SK-N-SH (cell line): Measurements from ENCODE around the gene ZNF354C. TPM values are rescaled to one million over a fixed set of nuclear protein-coding genes. Genes with fewer than 3 reads are reported as not detected.

Experiments used
- CTCF ChIA-PET: fragments of 300-600, 350-600 bp; formaldehyde crosslinking; extraction: SDS; loops from one replicate; lab custom pipeline; 2021; lab: Yijun Ruan, JAX
- POLR2A ChIA-PET: fragments of 350-600 bp; sonication (Branson Sonifier 250); formaldehyde crosslinking; extraction: SDS; loops from one replicate; lab custom pipeline; 2020; ENCODE audit warnings: antibody characterized with exemption, inconsistent platforms; lab: Yijun Ruan, JAX
- DNase-seq: peaks from one replicate; pipeline ENCODE4 v3.0.0; 2012
- H2AFZ ChIP-seq: fragments of 200-600 bp; sonication (generic); 2 replicates; pipeline ENCODE4 v1.8.1; 2016; ENCODE audit warnings: antibody characterized with exemption, mild to moderate bottlenecking, low read depth
- H3F3A ChIP-seq: fragments of 200-600 bp; sonication (generic); replicated peaks from 2 replicates; pipeline ENCODE3; 2016; ENCODE audit warnings: antibody characterized with exemption, mild to moderate bottlenecking; ENCODE audit not compliant: insufficient read depth
- H3K27ac ChIP-seq, 2 experiments: fragments of 200-500 bp in 1 of 2; fragments of 200-600 bp in 1 of 2; sonication (Bioruptor generic) in 1 of 2; sonication (generic), shearing (Covaris generic) in 1 of 2; 2 replicates each; pipeline versions ENCODE4 v1.5.1 to v1.6.1; 2014 to 2016; ENCODE audit warnings: low read depth in 2 of 2, inconsistent platforms in 1 of 2, low read length in 1 of 2, mild to moderate bottlenecking in 1 of 2, mixed read lengths in 1 of 2
- H3K27me3 ChIP-seq: fragments of 200-600 bp; sonication (generic), shearing (Covaris generic); 2 replicates; pipeline ENCODE4 v1.6.1; 2016; ENCODE audit warnings: mixed run types; ENCODE audit not compliant: insufficient read depth
- H3K36me3 ChIP-seq, 2 experiments: fragments of 200-500 bp in 1 of 2; fragments of 200-600 bp in 1 of 2; sonication (Bioruptor generic) in 1 of 2; sonication (generic) in 1 of 2; replicated peaks in 1 of 2; 2 replicates each; pipeline versions ENCODE3 to v1.5.1; 2014 to 2016; ENCODE audit warnings: low read length in 1 of 2, mild to moderate bottlenecking in 1 of 2; ENCODE audit not compliant: insufficient read depth in 2 of 2, control insufficient read depth in 1 of 2
- H3K4me1 ChIP-seq, 2 experiments: fragments of 200-500 bp in 1 of 2; fragments of 200-600 bp in 1 of 2; sonication (Bioruptor generic) in 1 of 2; sonication (generic), shearing (Covaris generic) in 1 of 2; 2 replicates each; pipeline versions ENCODE4 v1.5.1 to v1.6.1; 2014 to 2016; ENCODE audit warnings: low read depth in 1 of 2, low read length in 1 of 2, mixed run types in 1 of 2; ENCODE audit not compliant: insufficient read depth in 2 of 2, control insufficient read depth in 1 of 2
- H3K4me2 ChIP-seq: fragments of 200-600 bp; sonication (generic), shearing (Covaris generic); 2 replicates; pipeline ENCODE4 v1.6.1; 2017; ENCODE audit warnings: mixed run types
- H3K4me3 ChIP-seq, 2 experiments: fragments of 200-500 bp in 1 of 2; fragments of 200-600 bp in 1 of 2; sonication (Bioruptor generic) in 1 of 2; sonication (generic), shearing (Covaris generic) in 1 of 2; 2 replicates each; pipeline versions ENCODE4 v1.5.1 to v1.8.1; 2014 to 2016; ENCODE audit warnings: low read depth in 2 of 2, inconsistent platforms in 1 of 2, low read length in 1 of 2, mild to moderate bottlenecking in 1 of 2, mixed read lengths in 1 of 2, moderate library complexity in 1 of 2
- H3K79me2 ChIP-seq: fragments of 200-600 bp; sonication (generic); 2 replicates; pipeline ENCODE4 v1.8.1; 2017; ENCODE audit warnings: mild to moderate bottlenecking; ENCODE audit not compliant: insufficient read depth
- H3K9ac ChIP-seq: fragments of 200-600 bp; sonication (generic); 2 replicates; pipeline ENCODE4 v1.6.1; 2017; ENCODE audit warnings: mixed run types
- H3K9me2 ChIP-seq: fragments of 200-600 bp; sonication (generic); 2 replicates; pipeline ENCODE4 v1.6.1; 2017; ENCODE audit warnings: mixed run types
- H3K9me3 ChIP-seq: fragments of 200-600 bp; sonication (generic); 2 replicates; pipeline ENCODE4 v1.6.1; 2017; ENCODE audit warnings: mixed run types, mild to moderate bottlenecking, moderate library complexity
- H4K20me1 ChIP-seq: fragments of 200-600 bp; sonication (generic); 2 replicates; pipeline ENCODE4 v1.6.1; 2017; ENCODE audit warnings: mild to moderate bottlenecking, mixed run types; ENCODE audit not compliant: insufficient read depth
- ELF1 ChIP-seq: IDR thresholded peaks from 2 replicates; pipeline ENCODE4 v1.4.0; 2012
- EP300 ChIP-seq, 2 experiments: IDR thresholded peaks; 2 replicates each; pipeline versions ENCODE4 v1.4.0 to v1.6.1; 2012; ENCODE audit warnings: borderline replicate concordance in 1 of 2, low read depth in 1 of 2, low read length in 1 of 2
- EZH2phosphoT487 ChIP-seq: fragments of 200-600 bp; sonication (generic); IDR thresholded peaks from 2 replicates; pipeline ENCODE4 v1.6.1; 2017; ENCODE audit warnings: low read depth, mixed run types, mild to moderate bottlenecking, antibody characterized with exemption, moderate library complexity, borderline replicate concordance
- FOXJ3 ChIP-seq: sonication (generic); formaldehyde crosslinking; IDR thresholded peaks from 2 replicates; pipeline ENCODE4 v1.5.1; 2020; ENCODE audit warnings: mild to moderate bottlenecking, missing genetic modification reagents
- FOXM1 ChIP-seq: IDR thresholded peaks from 2 replicates; pipeline ENCODE4 v1.4.0; 2012; ENCODE audit warnings: low read depth, mild to moderate bottlenecking
- GABPA ChIP-seq: IDR thresholded peaks from 2 replicates; pipeline ENCODE4 v1.4.0; 2012; ENCODE audit warnings: low read depth, mild to moderate bottlenecking
- GATA2 ChIP-seq: sonication (generic); formaldehyde crosslinking; IDR thresholded peaks from 2 replicates; pipeline ENCODE4 v1.5.0; 2020; ENCODE audit warnings: mild to moderate bottlenecking, missing genetic modification reagents
- IRF3 ChIP-seq: fragments of 150-350 bp; IDR thresholded peaks from 2 replicates; pipeline ENCODE4 v1.6.1; 2016; ENCODE audit warnings: mild to moderate bottlenecking, low read depth, low read length
- JUND ChIP-seq: IDR thresholded peaks from 2 replicates; pipeline ENCODE4 v1.4.0; 2012
- NFIC ChIP-seq: IDR thresholded peaks from 2 replicates; pipeline ENCODE4 v1.4.0; 2012; ENCODE audit warnings: borderline replicate concordance
- PBX3 ChIP-seq: IDR thresholded peaks from 2 replicates; pipeline ENCODE4; 2012
- POLR2AphosphoS5 ChIP-seq: IDR thresholded peaks from 2 replicates; pipeline ENCODE4 v1.6.1; 2012; ENCODE audit warnings: low read depth, low read length
- RCOR1 ChIP-seq: fragments of 150-350 bp; IDR thresholded peaks from 2 replicates; pipeline ENCODE4 v1.6.1; 2017; ENCODE audit warnings: antibody characterized with exemption, low read length
- RFX5 ChIP-seq: IDR thresholded peaks from 2 replicates; pipeline ENCODE4 v1.6.1; 2012; ENCODE audit warnings: mild to moderate bottlenecking, improper control_type of control experiment, low read length
- RXRA ChIP-seq: IDR thresholded peaks from 2 replicates; pipeline ENCODE4 v1.4.0; 2012; ENCODE audit warnings: low read depth, mild to moderate bottlenecking, borderline replicate concordance
- SIN3A ChIP-seq: IDR thresholded peaks from 2 replicates; pipeline ENCODE4 v1.6.1; 2012; ENCODE audit warnings: low read depth, mild to moderate bottlenecking, low read length, moderate library complexity, borderline replicate concordance
- TCF12 ChIP-seq: IDR thresholded peaks from 2 replicates; pipeline ENCODE4 v1.4.0; 2012
- TEAD4 ChIP-seq: IDR thresholded peaks from 2 replicates; pipeline ENCODE4 v1.4.0; 2012; ENCODE audit warnings: mild to moderate bottlenecking, borderline replicate concordance; ENCODE audit not compliant: insufficient read depth
- USF2 ChIP-seq: fragments of 150-350 bp; IDR thresholded peaks from 2 replicates; pipeline ENCODE4 v1.6.1; 2017; ENCODE audit warnings: antibody characterized with exemption, low read length, low read depth, borderline replicate concordance
- WGBS: methylation state at CpG from one replicate; pipeline ENCODE4 v1.1.6; 2017; ENCODE audit warnings: low lambda C conversion rate; 5-methylcytosine and 5-hydroxymethylcytosine counted together
- polyA plus RNA-seq, 3 experiments: library from polyadenylated mRNA; depleted of rRNA; stranded (reverse); fragments of >200 nt; gene quantifications; 2 replicates each; pipeline ENCODE4 v1.2.3, GENCODE V29; 2012

The ZNF354C gene
- polyA plus RNA-seq, 1 of the 3 experiments (the other 2 are of a cell fraction): 1.1 TPM

GRCh38 chr5:179119415-179120170, 59.4 kb downstream of the ZNF354C start:
- Histone ChIP-seq H3K9me3 (no peaks in the 10 kb centered on the region), H3K9me2 (no peaks in the 10 kb centered on the region)
- 47% methylated on average over 12 of the region's 15 CpGs for WGBS

More at GRCh38 chr5:179119415-179120170, 59.4 kb downstream of the ZNF354C start:
- Histone ChIP-seq H3K9ac (no peak overlapping the region), H3K79me2 (no peaks in the 10 kb centered on the region), H3K36me3 (no peaks in the 10 kb centered on the region), H4K20me1 (no peaks in the 10 kb centered on the region), H3K4me3 (no peak overlapping the region), H3K4me2 (no peak overlapping the region), H2AFZ (no peak overlapping the region), H3F3A (no peaks in the 10 kb centered on the region), H3K27me3 (no peaks in the 10 kb centered on the region), H3K4me1 (no peaks in the 10 kb centered on the region), H3K27ac (no peak overlapping the region)
- POLR2A ChIA-PET: no interaction called here
- no peak for DNase-seq
- TF ChIP-seq GABPA (no peak), TEAD4 (no peak), JUND (no peak), RXRA (no peak), EP300 (IDR thresholded peaks at IDR 0.05; ENCODE audit: borderline replicate concordance in 1 of 2, low read depth in 1 of 2, low read length in 1 of 2) (no peak), IRF3 (no peak), RFX5 (no peak), FOXJ3 (CRISPR knock-in tag) (no peak), POLR2AphosphoS5 (no peak), FOXM1 (no peak), EZH2phosphoT487 (no peak), NFIC (no peak), RCOR1 (no peak), ELF1 (no peak), SIN3A (no peak), TCF12 (no peak), USF2 (no peak), GATA2 (CRISPR knock-in tag) (no peak), PBX3 (no peak)
- CTCF ChIA-PET: no interaction called here
